Mucosa of rectum (tissue), 2 donors: ENCODE results near the gene LGR6.
A peak's percentile ranks its signal among the peaks of the same experiment; 100 is the strongest.

Experiments
- H3K27ac ChIP-seq, 2 donors: one replicate each; pipeline ENCODE4 v1.7.0; 2013; ENCODE audit warnings: inconsistent platforms in 2 of 2, low read depth in 2 of 2, low read length in 2 of 2
- H3K27me3 ChIP-seq, 2 donors: one replicate each; pipeline ENCODE4 v1.7.0; 2013; ENCODE audit warnings: low read length in 2 of 2; ENCODE audit not compliant: control insufficient read depth in 2 of 2, insufficient read depth in 2 of 2
- H3K36me3 ChIP-seq, 2 donors: one replicate each; pipeline ENCODE4 v1.7.0; 2013; ENCODE audit warnings: low read length in 2 of 2; ENCODE audit not compliant: control insufficient read depth in 2 of 2, insufficient read depth in 2 of 2
- H3K4me1 ChIP-seq, 2 donors: one replicate each; pipeline ENCODE4 v1.7.0; 2013; ENCODE audit warnings: low read length in 2 of 2, mild to moderate bottlenecking in 1 of 2; ENCODE audit not compliant: control insufficient read depth in 2 of 2, insufficient read depth in 2 of 2
- H3K4me3 ChIP-seq, 2 donors: one replicate each; pipeline ENCODE4 v1.7.0; 2013; ENCODE audit warnings: low read length in 2 of 2
- H3K9ac ChIP-seq, 2 donors: one replicate each; pipeline ENCODE4 v1.7.0; 2013; ENCODE audit warnings: low read length in 2 of 2, low read depth in 1 of 2, mild to moderate bottlenecking in 1 of 2
- H3K9me3 ChIP-seq, 2 donors: one replicate each; pipeline ENCODE4 v1.7.0; 2013; ENCODE audit warnings: low read length in 2 of 2; ENCODE audit not compliant: control insufficient read depth in 2 of 2
- donor health status: healthy.
- donor health status: Normal muscosa, but diverticular disease.

The LGR6 gene

DNA sequence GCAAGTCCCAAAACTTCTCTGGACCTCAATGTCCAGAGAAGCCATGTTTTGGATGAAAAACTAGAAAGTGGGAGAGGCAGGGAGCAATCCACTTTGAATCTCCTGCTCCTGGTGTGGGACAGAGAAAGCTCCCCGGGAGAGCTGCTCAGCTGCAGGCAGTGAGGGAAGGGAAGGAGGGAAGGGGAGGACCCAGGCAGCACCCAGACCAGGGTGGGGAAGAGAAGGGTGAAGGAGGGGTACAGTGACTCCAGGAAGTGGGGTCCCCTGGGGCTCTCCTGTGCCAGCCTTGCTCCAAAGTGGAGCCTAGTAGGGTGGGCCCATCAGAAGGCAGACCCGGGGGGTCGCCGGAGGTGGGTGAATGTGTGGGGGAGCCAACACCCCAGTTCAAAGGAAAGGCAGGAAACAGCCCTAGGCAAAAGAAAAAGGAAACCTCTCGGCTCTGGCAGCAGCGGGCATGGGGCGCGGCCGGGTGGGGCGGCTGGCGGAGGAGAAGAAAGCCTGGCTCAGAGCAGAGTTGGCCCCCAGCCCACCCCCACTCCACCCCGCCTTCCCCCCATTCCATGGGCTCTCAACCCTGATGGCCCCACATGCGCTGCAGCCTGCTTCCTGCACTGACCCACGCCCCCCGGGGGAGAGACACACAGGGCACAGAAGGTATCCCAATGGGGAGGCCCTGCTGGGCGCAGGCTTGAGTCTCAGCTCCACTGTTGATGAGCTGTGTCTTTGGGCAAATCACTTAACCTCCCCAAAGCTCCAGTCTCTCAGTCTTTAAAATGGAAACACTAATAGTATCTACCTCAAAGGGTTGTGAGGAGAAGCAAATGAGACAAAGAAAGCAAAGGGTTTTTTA is 5.7 kb downstream of the LGR6 start:
- H3K4me1 ChIP-seq: peaks cover 10 to 20% of the 10 kb centered on the region in 2 donors
- peak overlapping the region in 1 of 2 donors; percentile 26 for H3K4me3 ChIP-seq
- no peaks in the 10 kb centered on the region for H3K36me3 ChIP-seq
- no peaks in the 10 kb centered on the region for H3K9me3 ChIP-seq
- H3K27ac ChIP-seq: peak overlapping the region; percentile 75 to 84
- peaks cover 0 to 1% of the 10 kb centered on the region in 2 donors for H3K27me3 ChIP-seq
- peak overlapping the region in 1 of 2 donors; percentile 57 for H3K9ac ChIP-seq

DNA sequence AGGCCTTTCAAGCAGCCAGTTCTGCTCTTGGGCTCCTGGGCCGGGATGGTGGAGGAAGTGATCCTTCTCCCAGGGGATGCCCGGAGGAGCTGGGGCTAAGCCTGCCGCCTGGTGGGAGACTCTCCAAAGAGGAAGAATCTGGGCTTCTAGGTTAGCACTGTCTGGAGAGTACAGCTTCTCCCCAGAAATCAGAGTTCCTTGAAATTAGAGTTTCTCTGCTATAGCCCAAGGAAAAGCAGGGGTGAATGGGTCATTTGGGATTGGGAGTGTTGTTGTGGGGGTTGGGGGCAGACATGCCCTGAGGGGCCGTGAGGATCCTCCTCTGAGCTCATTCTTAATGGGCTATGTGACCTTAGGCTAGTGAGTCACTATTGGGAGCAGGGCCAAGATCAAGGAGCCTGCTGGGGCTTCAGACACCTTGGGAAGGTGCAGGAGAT is 6.5 kb downstream of the LGR6 start:
- H3K27me3 ChIP-seq: no peaks in the 10 kb centered on the region
- H3K4me1 ChIP-seq: peaks cover 10 to 20% of the 10 kb centered on the region in 2 donors
- H3K36me3 ChIP-seq: no peaks in the 10 kb centered on the region
- no peak overlapping the region for H3K4me3 ChIP-seq
- H3K9me3 ChIP-seq: no peaks in the 10 kb centered on the region
- H3K9ac ChIP-seq: peak overlapping the region in 1 of 2 donors; percentile 8
- H3K27ac ChIP-seq: peak overlapping the region; percentile 10 to 48

DNA sequence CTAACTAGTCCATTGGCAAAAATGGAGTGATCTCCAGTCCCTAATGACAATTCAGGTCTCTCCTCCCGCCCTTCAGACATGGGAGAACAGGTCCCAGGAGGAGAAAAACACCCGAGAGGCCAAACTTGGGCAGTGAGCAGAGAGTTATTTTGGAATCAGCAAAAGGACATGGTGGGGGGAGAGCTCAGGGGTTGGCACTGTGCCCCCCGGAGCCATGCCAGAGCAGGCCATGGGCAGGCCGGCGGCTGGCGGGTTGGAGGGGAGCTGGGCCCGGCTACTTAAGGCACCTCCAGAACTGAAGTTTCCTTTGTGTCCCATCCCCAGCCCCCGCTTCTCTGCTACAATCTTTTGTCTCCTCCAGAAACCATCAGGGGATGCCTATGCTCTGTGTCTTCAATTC is 7.1 kb downstream of the LGR6 start:
- H3K9me3 ChIP-seq: no peaks in the 10 kb centered on the region
- H3K36me3 ChIP-seq: no peaks in the 10 kb centered on the region
- peaks cover 10 to 20% of the 10 kb centered on the region in 2 donors for H3K4me1 ChIP-seq
- H3K27ac ChIP-seq: no peak overlapping the region
- H3K9ac ChIP-seq: no peak overlapping the region
- H3K4me3 ChIP-seq: no peak overlapping the region
- H3K27me3 ChIP-seq: no peaks in the 10 kb centered on the region

DNA sequence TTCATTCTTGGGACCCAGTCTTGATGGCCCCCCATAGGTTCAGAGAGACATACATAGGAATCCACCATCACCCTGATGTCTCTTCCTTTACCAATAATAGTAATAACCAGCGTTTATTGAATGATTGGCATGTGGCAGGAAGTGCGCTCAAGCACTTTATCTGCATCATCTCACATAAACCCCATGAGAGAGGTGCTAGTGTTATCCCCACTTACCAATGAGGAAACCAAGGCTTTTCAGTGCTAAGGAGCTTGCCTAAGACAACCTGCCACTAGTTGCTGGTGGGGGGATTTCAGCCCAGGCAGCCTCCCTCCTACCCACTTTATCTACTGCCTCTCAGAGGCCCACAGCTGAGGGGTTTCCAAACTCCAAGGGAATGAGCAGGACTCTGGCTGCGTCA is 7.7 kb downstream of the LGR6 start:
- H3K36me3 ChIP-seq: no peaks in the 10 kb centered on the region
- peaks cover 10 to 20% of the 10 kb centered on the region in 2 donors for H3K4me1 ChIP-seq
- H3K4me3 ChIP-seq: no peak overlapping the region
- H3K27ac ChIP-seq: no peak overlapping the region
- no peak overlapping the region for H3K9ac ChIP-seq
- no peaks in the 10 kb centered on the region for H3K27me3 ChIP-seq
- no peaks in the 10 kb centered on the region for H3K9me3 ChIP-seq

DNA sequence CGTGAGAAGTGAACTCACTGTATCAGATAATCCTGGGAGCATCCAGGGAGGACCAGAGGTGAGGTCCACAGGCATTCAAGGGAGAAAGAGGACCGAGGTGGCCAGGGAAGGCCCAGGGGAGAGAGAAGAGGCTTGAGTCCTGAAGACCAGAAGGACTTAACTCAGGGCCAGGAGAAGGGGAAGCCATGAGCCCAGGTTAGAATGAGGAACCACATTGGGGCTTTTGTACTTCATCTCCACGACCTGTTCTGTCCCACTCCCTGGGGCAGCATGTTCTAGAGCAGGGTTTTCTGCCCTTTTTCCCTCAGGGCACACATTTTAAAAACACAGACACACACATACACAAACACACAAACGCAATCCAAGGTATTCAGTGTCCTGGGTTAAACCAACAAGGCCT is 8.4 kb downstream of the LGR6 start:
- Histone ChIP-seq H3K27ac (no peak overlapping the region), H3K9ac (no peak overlapping the region), H3K4me1 (peaks cover 10 to 20% of the 10 kb centered on the region in 2 donors), H3K9me3 (no peaks in the 10 kb centered on the region), H3K4me3 (no peak overlapping the region), H3K27me3 (no peaks in the 10 kb centered on the region), H3K36me3 (no peaks in the 10 kb centered on the region)

DNA sequence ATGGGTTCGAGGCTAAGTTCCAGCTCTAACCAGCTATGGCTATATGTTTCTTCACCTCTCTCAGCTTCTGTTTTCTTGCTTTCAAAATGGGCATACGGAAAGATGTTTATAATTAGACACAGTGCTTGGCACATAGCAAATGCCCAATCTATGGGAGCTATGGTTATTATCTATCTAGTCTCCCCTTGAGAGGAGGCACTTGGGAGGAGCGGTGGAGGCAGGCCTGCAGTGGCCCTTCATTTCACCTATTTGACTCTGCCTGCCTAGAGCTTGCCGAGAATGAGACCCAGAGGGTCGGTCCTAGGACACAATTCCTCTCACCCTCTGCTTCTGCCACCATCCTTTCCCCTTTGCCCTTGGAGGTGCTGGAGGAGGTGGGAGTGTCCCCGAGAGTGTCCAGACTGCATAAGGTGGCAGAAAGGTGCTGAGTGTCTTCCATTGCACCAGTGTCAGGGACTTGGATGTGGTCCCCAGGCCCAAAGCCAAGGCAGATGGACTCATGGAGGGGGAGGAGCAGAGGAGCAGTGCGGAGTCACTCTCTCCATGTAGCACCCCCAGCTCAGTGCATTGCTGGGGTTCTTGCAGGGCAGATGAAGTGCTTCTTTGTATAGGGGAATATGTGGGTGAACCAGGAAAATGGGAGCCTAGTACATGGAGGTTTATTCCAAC is 9.0 kb downstream of the LGR6 start:
- Histone ChIP-seq H3K36me3 (no peaks in the 10 kb centered on the region), H3K27me3 (no peaks in the 10 kb centered on the region), H3K9me3 (no peaks in the 10 kb centered on the region), H3K4me3 (no peak overlapping the region), H3K9ac (no peak overlapping the region), H3K27ac (no peak overlapping the region), H3K4me1 (peaks cover 7 to 18% of the 10 kb centered on the region in 2 donors)

DNA sequence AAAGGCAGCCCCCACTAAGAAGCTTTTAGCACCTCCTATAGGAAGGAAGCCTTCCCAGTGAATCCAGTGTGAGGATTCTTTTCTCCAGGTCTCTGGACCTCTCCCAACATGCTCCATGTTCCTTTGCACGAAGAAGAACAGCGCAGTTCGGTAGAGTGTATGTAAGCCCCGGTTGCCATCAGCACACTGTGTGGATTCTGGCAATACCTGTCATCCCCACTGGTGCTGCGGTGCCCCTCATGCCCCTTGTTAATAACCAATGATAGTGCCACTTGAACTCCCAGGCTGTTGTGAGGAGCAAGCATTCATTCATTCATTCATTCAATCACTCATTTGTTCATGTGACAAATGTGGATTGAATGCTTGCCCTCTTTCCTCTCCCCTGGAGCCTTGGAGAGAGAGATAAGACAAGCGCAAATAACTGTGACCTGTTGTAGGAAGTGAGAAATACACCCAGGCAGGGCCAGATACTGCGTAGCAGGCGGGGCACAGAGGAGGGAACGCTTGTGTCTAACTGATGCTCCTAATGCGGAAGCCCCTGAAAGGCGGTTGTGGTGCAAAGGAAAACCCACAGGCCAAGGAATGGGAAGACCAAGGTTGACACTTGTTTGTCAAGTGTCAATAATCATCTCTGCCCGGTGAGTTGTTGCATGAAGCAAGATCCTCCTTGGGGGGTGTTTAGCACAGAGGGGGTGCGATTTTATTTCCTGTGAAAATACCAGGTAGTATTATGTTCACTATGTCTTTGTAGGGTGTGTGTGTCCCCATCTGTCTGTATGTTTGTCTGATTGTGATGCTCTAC is 9.8 kb downstream of the LGR6 start:
- Histone ChIP-seq H3K4me3 (no peak overlapping the region), H3K27me3 (no peaks in the 10 kb centered on the region), H3K9ac (no peak overlapping the region), H3K27ac (no peak overlapping the region), H3K36me3 (no peaks in the 10 kb centered on the region), H3K4me1 (peaks cover 7 to 12% of the 10 kb centered on the region in 2 donors), H3K9me3 (no peaks in the 10 kb centered on the region)

DNA sequence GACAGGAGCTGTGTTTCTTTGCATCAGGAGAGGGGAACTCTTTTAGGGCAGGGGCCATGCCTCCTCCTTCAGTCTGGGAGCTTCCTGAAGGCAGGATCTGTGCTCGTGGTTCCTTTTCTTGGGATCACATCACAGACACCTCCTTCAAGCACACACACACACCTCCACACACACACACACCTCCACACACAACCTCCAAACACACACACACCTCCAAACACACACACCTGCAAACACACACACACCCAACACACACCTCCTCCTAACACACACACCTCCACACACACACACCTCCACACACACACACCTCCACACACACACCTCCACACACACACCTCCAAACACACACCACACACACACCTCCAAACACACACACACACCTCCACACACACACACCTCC is 10.5 kb downstream of the LGR6 start:
- Histone ChIP-seq H3K9ac (no peak overlapping the region), H3K9me3 (no peaks in the 10 kb centered on the region), H3K27ac (no peak overlapping the region), H3K36me3 (no peaks in the 10 kb centered on the region), H3K4me3 (no peak overlapping the region), H3K4me1 (peaks cover 6 to 7% of the 10 kb centered on the region in 2 donors), H3K27me3 (no peaks in the 10 kb centered on the region)

DNA sequence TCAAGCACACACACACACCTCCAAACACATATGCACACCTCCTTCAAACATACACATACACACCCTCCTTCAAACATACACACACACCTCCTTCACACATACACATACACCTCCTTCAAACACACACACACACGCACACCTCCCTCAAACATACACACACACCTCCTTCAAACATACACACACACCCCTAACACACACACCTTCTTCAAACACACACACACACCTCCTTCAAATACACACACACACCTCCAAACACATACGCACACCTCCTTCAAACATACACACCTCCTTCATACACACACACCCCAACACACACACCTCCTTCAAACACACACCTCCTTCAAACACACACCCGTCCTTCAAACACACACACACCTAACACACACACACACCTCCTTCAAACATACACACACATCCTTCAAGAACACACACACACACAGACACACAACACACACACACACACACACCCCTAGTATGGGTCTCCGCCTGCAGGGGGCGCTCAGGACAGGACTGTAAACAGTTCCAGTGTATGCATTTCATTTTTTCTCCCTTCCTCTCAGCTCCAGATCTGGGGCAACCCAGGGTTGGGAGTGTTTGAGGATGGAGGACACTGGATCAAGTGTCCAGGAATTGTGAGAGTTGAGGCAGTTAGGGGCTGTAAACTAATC is 12.1 kb downstream of the LGR6 start:
- Histone ChIP-seq H3K27me3 (peaks cover 0 to 3% of the 10 kb centered on the region in 2 donors), H3K36me3 (no peaks in the 10 kb centered on the region), H3K4me3 (no peak overlapping the region), H3K27ac (no peak overlapping the region), H3K4me1 (no peaks in the 10 kb centered on the region), H3K9me3 (no peaks in the 10 kb centered on the region), H3K9ac (no peak overlapping the region)
